Activated T-helper 17 cell treated with anti-CD3 and anti-CD28 coated beads, Interleukin-2, amount 50 U/mL, for 72 hours (primary cell): Measurements from ENCODE around the gene ARL4C. TPM values are rescaled to one million over a fixed set of nuclear protein-coding genes. Genes with fewer than 3 reads are reported as not detected.

ENCODE experiments used
- ATAC-seq: fragments of 150-1000 bp; cut with Tn5 transposase; replicated peaks from 2 replicates; pipeline ENCODE4 v1.10.0; 2021; ENCODE audit warnings: mild to moderate bottlenecking, moderate library complexity
- H3K27ac Mint-ChIP-seq: one replicate; pipeline ENCODE4 v1.8.0; 2022; ENCODE audit warnings: mixed read lengths
- H3K27me3 Mint-ChIP-seq: one replicate; pipeline ENCODE4 v1.8.0; 2022; ENCODE audit warnings: mixed read lengths
- H3K36me3 Mint-ChIP-seq: one replicate; pipeline ENCODE4 v1.8.0; 2022; ENCODE audit warnings: low read depth, mild to moderate bottlenecking, mixed read lengths
- H3K4me1 Mint-ChIP-seq: one replicate; pipeline ENCODE4 v1.8.0; 2022; ENCODE audit warnings: mixed read lengths
- H3K4me3 Mint-ChIP-seq: one replicate; pipeline ENCODE4 v1.8.0; 2022; ENCODE audit warnings: mild to moderate bottlenecking, mixed read lengths
- H3K9me3 Mint-ChIP-seq: one replicate; pipeline ENCODE4 v1.8.0; 2022; ENCODE audit warnings: mixed read lengths
- total RNA-seq, 2 donors: library from RNA; stranded (reverse); gene quantifications; one replicate each; pipeline ENCODE4 v1.2.3, GENCODE V29; 2022

The ARL4C gene
- total RNA-seq, 2 donors from 2014 or later, result 43.4 to 118 TPM

DNA sequence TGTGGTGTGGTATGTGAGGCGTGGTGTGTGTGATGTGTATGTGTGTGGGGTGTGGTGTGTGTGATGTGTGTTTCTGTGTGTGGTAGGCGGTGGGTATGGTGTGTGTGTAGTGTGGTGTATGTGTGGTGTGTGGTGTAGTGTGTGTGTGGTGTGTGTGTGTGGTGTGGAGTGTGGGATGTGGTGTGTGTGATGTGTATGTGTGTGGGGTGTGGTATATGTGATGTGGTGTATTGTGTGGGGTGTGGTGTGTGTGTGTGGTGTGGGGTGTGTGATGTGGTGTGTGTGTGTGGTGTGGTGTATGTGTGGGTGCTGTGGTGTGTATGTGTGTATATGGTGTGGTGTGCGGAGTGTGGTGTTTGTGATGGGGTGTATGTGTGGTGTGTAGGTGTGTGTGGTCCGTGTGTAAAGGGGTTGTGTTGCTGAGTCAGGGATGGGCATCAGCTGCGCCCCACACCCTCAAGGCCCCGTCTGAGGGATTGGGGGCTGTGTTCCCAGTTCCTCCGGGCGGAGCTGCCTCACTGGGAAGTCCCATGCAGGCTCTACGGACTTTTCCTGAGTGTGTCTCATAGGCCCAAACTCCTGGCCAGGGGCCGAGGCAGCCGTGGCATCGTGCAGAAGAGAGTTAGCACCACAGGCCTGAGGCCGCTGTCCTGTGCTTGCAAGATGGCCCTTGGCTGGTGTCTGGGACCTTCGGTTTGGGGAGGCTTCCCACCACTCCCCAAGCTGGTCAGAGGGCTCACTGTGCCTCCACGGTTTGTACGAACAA lies 18.2 kb upstream of the ARL4C start:
- no peak for ATAC-seq
- Mint-ChIP-seq H3K9me3 (no peaks in the 10 kb centered on the region), H3K4me1 (no peaks in the 10 kb centered on the region), H3K36me3 (no peaks in the 10 kb centered on the region), H3K27ac (no peak overlapping the region), H3K4me3 (no peak overlapping the region), H3K27me3 (no peaks in the 10 kb centered on the region)

DNA sequence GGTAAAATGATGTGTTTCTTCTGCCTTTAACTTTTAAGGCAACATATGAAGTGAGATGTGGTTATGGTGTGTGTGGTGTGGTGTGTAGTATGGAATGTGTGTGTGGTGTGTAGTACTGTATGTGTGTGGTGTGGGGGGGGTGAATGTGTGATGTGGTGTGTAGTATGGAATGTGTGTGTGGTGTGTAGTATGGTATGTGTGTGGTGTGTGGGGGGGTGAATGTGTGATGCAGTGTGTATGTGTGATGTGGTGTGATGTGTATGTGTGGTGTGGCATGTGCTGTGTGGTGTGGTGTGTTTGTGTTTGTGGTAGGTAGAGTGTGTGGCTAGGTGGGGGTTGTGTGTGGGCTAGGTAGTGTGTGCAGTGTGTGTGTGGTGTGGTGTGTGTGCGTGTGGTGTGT lies 17.2 kb upstream of the ARL4C start:
- no peak for ATAC-seq
- no peaks in the 10 kb centered on the region for H3K9me3 Mint-ChIP-seq
- no peak overlapping the region for H3K27ac Mint-ChIP-seq
- no peaks in the 10 kb centered on the region for H3K36me3 Mint-ChIP-seq
- no peak overlapping the region for H3K4me3 Mint-ChIP-seq
- no peaks in the 10 kb centered on the region for H3K27me3 Mint-ChIP-seq
- H3K4me1 Mint-ChIP-seq, result no peaks in the 10 kb centered on the region

DNA sequence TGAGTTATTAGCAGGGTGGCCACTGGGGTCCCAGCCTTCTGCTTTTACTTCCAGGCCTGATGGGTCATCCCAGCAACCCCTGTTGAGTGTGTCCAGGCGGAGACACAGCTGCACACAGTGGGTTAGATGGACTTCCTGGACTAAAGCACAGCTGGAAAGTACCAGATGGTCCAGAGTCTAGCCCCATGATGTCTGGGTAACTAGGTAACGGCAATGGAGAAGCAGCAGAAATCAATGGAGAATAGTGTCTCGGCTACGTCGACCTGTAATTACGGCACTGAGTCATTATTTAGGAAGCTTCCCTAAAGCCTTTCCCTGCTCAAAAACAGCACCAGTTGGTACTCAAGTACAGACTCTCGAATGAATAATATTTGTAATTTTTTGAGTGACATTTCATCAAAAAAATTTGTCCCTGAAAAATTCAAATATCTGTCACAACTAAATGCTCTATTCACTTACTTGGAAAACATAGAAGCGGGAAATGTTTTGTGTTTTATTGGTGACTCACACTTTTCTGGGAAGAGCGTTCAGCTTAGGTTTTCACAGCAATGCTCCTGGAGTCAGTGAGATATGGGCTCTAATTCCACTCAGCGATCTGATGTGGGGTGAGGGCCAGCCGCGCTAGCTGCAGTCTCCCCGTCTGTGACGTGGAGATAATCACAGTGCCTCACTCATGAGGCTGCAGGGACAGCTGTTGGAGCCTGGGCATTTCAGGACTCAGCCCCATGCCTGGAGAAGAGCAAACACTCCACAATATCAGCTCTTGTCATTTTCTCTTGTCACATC lies 16.2 kb upstream of the ARL4C start:
- Mint-ChIP-seq H3K36me3 (no peaks in the 10 kb centered on the region), H3K27me3 (no peaks in the 10 kb centered on the region), H3K27ac (no peak overlapping the region), H3K4me3 (no peak overlapping the region), H3K4me1 (no peaks in the 10 kb centered on the region), H3K9me3 (no peaks in the 10 kb centered on the region)
- ATAC-seq, result no peak

DNA sequence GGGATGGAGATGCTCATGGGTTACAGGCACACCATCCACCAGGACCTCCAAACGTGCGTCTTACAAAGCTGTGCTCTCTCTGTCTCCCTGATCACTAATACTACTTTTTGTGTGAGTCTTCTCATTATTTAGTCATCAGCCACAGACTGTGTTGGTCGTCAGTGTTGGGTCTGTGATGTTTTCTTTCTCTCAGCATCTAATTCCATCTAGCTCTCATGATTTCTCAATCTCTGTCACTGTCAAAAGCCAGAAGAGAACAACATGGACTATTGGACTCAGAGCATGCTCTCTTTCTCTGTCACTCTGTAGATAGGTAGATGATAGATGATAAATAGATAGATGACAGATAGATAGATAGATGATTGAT lies 6.0 kb upstream of the ARL4C start:
- Mint-ChIP-seq H3K36me3 (no peaks in the 10 kb centered on the region), H3K9me3 (no peaks in the 10 kb centered on the region), H3K27me3 (no peaks in the 10 kb centered on the region), H3K4me3 (no peak overlapping the region), H3K27ac (no peak overlapping the region), H3K4me1 (peaks cover 13% of the 10 kb centered on the region)
- no peak for ATAC-seq

DNA sequence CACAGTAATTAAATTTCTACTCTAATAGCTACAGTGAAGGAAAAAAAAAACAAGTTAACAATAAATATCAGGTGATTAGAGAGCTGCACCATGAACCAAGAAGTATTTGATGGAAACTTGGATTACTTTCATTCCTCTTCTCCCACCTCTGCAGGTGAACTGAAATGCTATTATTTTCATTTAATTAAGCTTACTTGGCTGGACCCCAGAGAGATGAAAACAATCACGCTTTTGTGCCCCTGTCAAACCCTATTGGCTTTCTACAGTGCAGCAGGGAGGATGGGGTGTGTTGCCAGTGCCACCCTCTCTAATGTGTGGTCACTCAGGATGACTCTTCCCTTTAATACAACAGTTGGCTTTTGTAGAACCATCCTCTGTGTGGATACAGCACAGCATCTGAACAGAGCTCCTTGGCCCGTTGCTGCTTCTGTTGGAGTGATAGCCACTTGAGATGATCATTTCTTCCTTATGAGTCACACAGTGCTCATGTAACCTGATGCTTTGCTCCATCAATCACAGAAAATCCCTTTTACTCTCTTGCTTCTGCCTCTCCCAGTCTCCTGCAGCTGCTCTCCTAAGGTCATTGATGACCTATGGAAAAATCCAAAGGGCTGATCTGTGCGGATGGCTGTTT lies 5.5 kb upstream of the ARL4C start:
- ATAC-seq, result peak; percentile 19
- Mint-ChIP-seq H3K9me3 (no peaks in the 10 kb centered on the region), H3K4me3 (no peak overlapping the region), H3K36me3 (no peaks in the 10 kb centered on the region), H3K27ac (no peak overlapping the region), H3K27me3 (no peaks in the 10 kb centered on the region), H3K4me1 (peaks cover 15% of the 10 kb centered on the region)

DNA sequence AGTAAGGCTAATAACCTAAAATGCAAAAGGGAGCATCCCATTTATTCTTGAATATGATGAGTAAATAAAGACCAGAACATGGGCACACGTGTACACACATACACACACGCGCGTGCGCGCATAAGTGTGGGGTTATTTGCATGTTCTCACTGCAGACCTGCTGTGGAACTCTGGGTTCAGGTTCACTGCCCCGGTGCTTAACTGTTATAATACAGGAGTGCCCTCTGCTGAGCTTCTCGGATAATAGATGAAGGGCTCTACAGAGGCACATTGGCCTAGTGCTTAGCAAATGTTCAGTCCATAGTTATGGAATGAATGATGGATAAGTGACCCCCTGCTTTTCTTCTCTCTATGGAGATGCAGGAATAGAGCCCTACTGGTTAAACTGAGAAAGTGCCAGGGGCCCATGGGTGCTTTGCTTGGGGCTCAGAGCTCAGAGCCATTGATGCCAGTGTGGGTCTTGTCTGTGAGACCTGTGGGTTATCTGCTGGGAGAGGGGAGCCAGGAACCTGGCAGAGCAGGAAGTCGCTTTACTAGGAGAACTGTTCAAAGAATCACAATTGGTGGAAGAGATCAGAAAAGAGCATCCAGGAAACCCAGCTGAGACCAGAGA lies 3.6 kb upstream of the ARL4C start:
- H3K27me3 Mint-ChIP-seq, result no peaks in the 10 kb centered on the region
- peaks cover 8% of the 10 kb centered on the region for H3K36me3 Mint-ChIP-seq
- peak overlapping the region; percentile 76 for H3K4me3 Mint-ChIP-seq
- no peaks in the 10 kb centered on the region for H3K9me3 Mint-ChIP-seq
- H3K27ac Mint-ChIP-seq, result peak overlapping the region; percentile 53
- peak; percentile 55 for ATAC-seq
- peaks cover 15% of the 10 kb centered on the region for H3K4me1 Mint-ChIP-seq

DNA sequence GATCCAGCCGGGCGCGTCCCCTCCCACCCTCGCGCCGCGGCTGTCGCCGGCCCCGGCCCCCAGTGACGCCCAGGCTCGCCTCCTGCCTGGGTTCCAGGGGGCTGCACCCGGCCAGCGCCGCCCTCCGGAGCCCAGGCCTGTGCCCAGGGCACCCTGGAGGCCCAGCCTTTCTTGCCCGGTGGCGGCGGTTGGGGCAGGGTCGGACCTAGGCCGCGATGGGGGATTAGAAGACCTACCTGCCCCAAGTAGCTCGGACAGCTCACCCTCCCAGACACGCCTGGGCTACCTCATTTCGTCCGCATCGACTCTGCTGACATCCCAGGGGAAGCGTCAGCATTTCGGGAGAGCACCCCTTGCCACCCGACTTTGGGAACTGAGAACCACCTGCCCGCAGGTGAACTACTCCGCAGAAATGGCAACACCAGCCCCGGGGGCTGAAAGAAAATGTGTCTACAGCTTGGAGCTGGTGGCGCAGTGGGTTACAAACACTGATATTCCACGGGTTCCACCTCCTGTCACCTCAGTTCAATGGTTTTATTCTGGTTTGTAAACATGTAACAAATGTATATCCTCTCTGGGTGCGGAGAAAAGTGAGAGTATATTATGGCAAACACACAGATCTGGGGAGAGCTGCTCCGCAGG lies 834 bp upstream of the ARL4C start:
- ATAC-seq, result no peak
- Mint-ChIP-seq H3K36me3 (peaks cover 35% of the 10 kb centered on the region), H3K4me3 (peak overlapping the region; percentile 76), H3K4me1 (peaks cover 15% of the 10 kb centered on the region), H3K9me3 (no peaks in the 10 kb centered on the region), H3K27ac (peak overlapping the region; percentile 53), H3K27me3 (no peaks in the 10 kb centered on the region)

DNA sequence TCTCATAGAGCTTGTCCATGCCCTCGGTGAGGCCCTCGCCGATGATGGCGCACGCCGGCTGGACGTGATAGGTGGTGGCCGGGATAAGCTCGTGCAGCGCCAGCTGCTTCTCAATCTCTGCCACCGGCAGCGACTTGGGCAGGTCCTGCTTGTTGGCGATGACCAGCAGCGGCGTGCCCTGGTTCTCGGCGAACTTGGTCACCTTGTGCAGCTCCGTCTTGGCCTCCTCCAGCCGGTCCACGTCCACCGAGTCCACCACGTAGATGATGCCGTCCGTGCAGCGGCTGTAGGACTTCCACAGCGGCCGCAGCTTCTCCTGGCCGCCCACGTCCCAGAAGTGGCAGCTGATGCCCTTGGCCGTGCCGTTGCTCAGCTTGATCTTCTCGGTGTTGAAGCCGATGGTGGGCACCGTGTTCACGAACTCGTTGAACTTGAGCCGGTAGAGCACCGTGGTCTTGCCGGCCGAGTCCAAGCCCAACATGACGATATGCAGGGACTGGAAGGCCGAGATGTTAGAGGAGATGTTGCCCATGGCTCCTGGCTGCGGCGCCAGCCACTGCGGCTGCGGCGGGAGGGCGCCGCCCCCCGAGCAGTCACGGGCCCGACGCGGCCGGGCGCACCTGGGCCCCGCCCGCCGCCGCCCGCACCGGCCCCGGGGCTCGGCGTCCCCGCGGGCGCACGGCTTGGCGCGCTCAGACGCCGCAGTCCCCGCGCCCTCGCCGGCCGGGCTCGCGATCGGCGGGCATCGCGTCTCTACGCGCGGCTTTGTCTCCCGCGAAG lies 636 bp downstream of the ARL4C start:
- no peaks in the 10 kb centered on the region for H3K9me3 Mint-ChIP-seq
- no peaks in the 10 kb centered on the region for H3K27me3 Mint-ChIP-seq
- H3K4me3 Mint-ChIP-seq, result peak overlapping the region; percentile 91
- peak; percentile 49 for ATAC-seq
- H3K27ac Mint-ChIP-seq, result peak overlapping the region; percentile 89
- peaks cover 27% of the 10 kb centered on the region for H3K4me1 Mint-ChIP-seq
- peaks cover 49% of the 10 kb centered on the region for H3K36me3 Mint-ChIP-seq

DNA sequence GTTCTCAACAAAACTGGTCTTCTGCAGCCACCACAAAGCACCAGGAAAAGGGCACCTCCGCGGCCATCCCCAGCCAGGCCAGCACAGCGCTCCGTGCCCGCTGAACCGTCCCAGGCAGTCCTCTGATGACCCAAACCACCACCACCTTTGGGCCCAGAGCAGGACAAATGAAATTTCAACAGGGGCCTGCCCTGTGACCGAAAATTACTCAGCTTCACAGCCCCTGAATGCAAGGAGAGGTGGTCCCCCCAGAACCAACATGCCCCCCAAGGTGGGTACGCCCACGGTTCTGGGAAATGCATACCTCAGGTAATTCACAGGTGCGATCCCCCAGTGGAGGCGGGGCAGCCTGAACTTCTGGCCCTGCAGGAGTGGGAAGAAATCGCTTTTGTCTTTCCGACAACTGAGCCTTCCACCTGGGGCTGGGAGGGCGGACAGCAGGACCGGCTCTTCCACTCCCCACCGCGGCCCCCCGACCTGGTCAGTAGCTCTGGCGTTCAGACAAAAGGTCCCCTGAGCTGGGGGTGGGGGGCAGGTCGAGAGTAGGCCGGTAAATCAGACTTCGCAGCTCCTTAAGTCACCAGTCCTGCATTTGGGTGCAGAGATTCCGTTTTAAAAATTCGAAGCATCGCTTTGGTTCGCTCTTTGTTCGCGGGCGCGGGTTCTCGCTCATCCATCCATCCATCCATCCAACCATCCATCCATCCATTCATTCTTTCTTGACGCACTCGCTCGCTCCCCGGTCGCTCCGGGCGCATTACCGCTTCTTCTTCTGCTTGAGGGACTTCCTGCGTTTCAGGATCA lies 1.4 kb downstream of the ARL4C start:
- Mint-ChIP-seq H3K36me3 (peaks cover 55% of the 10 kb centered on the region), H3K9me3 (no peaks in the 10 kb centered on the region), H3K27me3 (no peaks in the 10 kb centered on the region), H3K27ac (peak overlapping the region; percentile 89), H3K4me3 (peak overlapping the region; percentile 91), H3K4me1 (peaks cover 34% of the 10 kb centered on the region)
- ATAC-seq, result no peak

DNA sequence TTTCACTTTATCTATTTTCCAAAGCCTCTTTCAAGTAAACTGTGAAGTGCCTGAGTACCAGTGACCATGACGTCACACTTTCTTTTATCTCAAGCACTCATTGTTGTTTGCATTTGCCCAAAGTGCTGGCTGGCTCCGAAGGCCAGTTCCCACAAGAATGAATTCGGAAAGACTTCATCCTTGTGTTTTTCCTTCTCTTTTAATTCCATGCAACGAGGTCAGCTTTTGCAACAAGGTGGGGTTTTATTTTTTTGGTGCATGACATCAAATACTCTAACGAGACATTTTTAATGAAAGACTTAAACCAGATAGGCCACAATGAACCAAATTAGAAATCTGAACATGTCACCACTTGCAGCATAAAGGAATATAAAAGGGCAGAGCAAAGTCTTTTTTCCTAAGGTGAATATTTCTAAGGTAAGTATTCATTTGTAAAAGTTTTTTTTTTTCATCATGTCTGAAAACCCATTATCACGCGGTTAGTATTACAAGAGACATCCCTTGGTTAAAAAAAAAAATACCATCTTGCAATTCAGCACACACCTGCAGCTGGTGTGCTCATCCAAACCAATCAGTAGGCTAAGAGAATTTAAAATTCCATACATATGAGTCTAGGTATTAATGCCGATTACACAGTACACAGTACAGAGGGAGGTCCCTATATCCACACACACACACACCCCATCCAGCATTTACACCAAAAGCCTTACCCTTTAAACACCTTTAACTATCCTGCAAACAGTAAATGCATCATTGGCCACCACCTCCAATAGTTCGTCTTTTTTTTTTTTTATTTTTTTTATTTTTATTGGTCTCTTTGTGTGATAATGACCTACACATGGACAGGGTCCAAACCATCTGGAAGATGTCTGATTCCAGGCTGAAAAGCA lies 2.3 kb downstream of the ARL4C start:
- ATAC-seq, result no peak
- Mint-ChIP-seq H3K36me3 (peaks cover 62% of the 10 kb centered on the region), H3K27me3 (no peaks in the 10 kb centered on the region), H3K9me3 (no peaks in the 10 kb centered on the region), H3K27ac (peak overlapping the region; percentile 89), H3K4me3 (peak overlapping the region; percentile 91), H3K4me1 (peaks cover 42% of the 10 kb centered on the region)

DNA sequence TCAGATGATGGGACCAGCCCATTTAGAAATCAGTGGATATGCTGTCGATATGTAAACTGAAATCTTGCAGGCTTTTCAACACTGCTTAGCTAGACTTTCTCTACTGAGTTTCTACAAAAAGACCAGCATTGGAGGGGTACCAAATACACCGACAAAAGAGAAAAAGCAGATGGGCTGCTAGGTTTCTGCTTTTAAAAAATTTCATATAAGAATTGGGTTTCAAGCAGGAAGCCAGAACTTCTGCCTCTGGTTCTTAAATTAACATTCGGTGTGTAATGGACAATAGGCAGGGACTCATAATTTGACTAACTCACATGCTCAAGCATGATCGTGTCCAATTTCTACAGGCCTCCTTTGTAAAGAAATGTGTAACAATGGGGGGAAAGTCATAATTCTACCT lies 3.1 kb downstream of the ARL4C start:
- Mint-ChIP-seq H3K27me3 (no peaks in the 10 kb centered on the region), H3K36me3 (peaks cover 67% of the 10 kb centered on the region), H3K27ac (peak overlapping the region; percentile 89)

DNA sequence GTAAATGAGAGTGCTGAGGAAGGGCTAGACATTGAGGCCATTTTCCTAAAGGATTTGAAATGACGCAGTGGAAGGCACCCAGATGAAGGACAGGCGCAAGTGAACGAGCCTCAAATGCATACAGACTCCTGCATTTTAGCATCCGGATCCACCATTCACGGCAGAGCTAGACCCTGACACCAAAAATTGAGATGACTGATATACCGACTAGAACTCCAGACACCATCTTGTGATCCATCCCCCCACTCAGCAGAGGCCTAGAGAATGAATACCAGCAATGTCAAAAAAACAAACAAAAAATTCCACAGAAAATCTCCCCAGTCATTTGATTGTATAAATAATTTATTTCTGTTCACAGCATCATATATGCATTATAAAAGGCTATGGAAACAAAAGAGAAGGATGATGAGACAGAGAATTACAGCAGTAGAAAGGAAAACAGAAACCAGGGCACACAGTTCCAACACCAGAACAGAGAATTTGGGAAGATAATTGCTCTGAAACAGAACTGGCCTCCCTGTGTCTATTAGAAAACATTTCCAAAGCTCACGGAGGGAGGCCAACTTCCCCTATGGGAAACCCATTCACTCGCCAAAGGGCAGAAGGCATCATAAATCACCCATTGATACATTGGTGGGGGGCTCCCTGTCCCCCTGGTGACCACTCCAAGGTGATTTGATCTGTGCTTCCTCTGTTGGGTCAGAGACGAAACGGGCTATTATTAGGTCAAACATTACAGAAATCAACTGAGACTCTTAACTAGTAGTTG lies 4.0 kb downstream of the ARL4C start:
- no peaks in the 10 kb centered on the region for H3K9me3 Mint-ChIP-seq
- H3K36me3 Mint-ChIP-seq, result peaks cover 67% of the 10 kb centered on the region
- H3K4me3 Mint-ChIP-seq, result peak overlapping the region; percentile 91
- H3K27ac Mint-ChIP-seq, result peak overlapping the region; percentile 89
- no peak for ATAC-seq
- peaks cover 49% of the 10 kb centered on the region for H3K4me1 Mint-ChIP-seq
- no peaks in the 10 kb centered on the region for H3K27me3 Mint-ChIP-seq

More for the DNA sequence above, 3.1 kb downstream of the ARL4C start:
- Mint-ChIP-seq H3K4me1 (peaks cover 45% of the 10 kb centered on the region), H3K9me3 (no peaks in the 10 kb centered on the region), H3K4me3 (peak overlapping the region; percentile 91)
- no peak for ATAC-seq
